Ureter (tissue), 1 donor: ENCODE results near the gene DCBLD2. TPM values are rescaled to one million over a fixed set of nuclear protein-coding genes. Genes with fewer than 3 reads are reported as not detected.

Experiments used
- DNase-seq: peaks from one replicate; pipeline ENCODE4 v3.0.0-alpha.2; 2020; ENCODE audit warnings: low spot score
- total RNA-seq: library from RNA; stranded (reverse); gene quantifications from one replicate; pipeline ENCODE4 v1.2.4, GENCODE V29; 2023
- donor health status: DM: yes; HTN: yes; CAD: no.

Gene DCBLD2
- total RNA-seq, 1 donor from 2014 or later: 21.1 TPM

GRCh38 chr3:98769448-98769847, 132.0 kb downstream of the DCBLD2 start:
- no peak for DNase-seq

DNA sequence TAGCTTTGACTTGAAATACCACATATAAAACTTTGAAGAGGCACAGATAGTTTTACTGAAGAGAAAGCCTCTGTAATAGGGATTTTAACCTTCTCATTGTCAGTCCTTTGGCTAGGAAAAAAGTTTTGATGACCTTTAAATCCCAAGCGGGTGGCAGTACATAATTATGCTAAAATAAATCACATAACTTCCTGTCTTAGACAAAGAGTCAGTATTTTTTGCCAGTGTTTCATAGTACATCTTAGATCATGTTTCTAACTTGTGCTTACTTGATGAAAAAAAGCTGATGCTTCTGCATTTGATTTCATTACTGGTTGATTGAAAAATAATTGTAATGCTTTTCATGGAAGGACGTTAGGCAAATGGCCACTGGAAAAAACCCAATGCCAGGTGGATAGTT, 132.5 kb downstream of the DCBLD2 start:
- no peak for DNase-seq

GRCh38 chr3:98766924-98767323, 134.6 kb downstream of the DCBLD2 start:
- no peak for DNase-seq

DNA sequence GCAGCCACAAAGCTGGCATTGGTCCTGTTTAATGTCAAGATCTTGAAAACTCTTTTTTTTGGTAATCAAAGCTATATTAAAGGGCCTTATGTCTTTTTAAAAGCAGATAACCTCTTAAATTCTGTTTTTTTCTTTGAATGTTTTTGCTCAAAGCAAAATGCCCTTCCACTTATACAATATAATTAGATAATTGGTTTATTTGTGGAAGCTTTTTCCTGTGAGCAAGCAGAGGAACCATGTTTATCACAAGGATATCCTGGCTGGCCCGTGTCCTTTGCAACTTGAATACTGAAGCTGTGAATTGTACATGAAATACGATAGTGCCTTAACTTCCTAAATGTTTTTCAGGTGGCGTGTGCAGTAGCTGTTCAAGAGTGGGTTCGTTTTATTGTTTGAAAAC, 135.8 kb downstream of the DCBLD2 start:
- DNase-seq: no peak

DNA sequence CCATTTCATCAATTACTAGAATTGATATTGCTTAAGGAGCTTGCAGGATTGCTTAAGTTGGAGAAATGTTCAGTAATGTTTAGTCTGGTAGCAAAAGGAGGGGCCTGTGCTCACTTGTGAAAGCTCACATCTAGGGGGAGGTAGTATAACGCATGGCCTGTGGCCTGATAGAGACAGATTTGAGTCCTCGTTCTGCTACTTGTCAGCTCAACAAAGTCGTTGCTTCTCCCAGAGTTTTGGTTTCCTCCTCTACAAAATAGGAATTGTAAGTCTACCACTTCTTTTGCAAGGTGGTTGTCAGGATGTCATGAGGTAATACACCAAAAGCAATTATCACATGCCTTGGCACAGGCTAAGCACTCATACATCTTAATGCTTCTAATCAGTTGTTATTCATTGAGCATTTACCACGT, 137.0 kb downstream of the DCBLD2 start:
- DNase-seq: no peak

DNA sequence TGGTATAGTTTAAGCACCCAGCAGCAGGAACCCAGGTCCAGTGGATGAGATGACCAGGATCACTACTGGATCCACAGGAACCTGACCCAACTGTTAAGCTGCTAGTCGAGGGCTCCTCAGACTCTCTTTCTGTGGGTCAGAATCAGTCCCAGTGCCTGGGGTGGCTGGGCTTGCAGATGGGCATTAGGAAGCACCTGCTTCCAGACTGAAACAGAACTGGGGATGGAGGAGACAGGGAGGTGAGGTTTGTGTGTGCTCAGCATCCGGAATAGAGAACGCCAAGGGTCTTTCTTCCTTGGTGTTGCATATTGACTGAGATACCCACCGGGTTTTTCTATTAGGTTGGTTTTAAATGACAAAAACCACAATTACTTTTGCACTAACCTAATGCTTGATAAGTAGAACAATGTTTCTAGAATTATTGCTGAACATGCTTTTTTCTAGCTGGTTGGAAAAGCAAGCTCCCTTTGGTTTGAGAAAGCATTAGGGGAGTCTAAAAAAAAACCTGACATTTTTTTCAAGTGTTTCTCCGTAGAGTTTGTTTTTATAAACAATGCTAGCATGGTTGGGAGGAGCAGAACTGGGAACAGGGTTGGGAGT, 137.6 kb downstream of the DCBLD2 start:
- no peak for DNase-seq

- DNase-seq: no peak
Observed at GRCh38 chr3:98763076-98763475, 138.4 kb downstream of the DCBLD2 start, which contains the start of gene ST3GAL6. ST3GAL6 (plus strand) TSS chr3:98763340; CDS start chr3:98768441, 5,101 bp downstream.

DNA sequence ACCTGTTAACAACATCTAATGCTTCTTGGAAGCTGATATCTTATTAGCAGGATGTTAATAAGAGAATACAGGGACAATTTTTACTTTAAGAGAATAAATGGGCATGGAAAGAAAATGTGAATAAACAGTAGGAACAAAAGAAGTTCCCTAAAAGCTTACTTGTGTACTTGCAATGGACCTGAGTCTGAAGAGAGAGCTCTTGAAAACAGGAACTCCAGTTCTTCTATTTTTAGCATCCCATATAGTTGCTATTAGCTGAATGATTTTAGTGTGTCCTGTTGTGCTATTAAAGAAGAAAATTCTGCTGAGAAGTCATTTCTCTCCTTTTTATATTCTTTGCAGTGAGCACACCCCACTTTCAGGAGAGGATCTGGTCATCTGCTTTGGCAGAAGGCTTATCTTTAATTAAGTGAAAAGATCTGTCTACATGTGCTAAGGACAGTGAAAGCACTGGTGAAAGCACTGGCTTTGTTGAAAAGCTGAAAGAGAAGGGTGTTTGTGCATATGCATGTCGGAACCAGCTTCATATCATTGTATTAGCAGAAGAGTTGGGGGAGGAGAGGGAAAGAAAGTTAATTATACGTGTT, 139.8 kb downstream of the DCBLD2 start:
- no peak for DNase-seq

DNA sequence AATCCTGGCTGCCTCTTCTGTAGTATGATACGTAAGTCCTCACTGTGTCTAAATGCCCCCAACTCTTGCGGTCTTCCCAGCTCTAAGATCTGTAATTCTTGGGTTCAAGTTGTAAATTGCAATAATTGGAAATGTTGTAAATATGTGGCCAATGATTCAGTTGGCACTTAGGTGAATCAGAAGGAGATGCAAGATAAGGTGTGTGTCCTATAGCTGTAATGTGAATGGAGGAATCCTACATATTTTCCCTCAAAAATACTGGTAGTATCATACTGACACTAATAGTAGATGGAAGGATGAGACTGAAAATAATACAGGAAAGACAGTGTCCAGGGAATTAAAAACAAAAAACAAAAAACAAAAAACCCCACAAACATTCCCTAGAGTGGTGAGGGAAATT, 141.9 kb downstream of the DCBLD2 start:
- no peak for DNase-seq

DNA sequence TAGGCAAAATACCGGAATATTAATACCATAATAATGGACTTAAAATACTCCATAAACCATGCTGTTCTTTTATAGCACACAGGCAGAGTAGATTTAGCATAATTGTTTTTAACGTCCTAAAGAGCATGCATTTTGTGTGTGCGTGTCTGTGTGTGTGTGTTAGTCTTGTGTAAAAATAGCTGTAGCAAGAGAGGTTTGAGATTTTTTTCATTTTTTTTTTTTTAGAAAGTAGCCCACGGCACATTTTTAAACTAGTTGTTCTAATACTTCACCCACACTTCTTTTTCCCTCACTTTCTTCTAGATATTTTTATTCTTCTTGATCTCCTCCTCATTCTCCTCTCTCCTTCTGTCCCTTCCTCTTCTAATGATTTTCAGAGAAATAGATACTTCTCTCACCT, 145.9 kb downstream of the DCBLD2 start:
- DNase-seq: no peak

DNA sequence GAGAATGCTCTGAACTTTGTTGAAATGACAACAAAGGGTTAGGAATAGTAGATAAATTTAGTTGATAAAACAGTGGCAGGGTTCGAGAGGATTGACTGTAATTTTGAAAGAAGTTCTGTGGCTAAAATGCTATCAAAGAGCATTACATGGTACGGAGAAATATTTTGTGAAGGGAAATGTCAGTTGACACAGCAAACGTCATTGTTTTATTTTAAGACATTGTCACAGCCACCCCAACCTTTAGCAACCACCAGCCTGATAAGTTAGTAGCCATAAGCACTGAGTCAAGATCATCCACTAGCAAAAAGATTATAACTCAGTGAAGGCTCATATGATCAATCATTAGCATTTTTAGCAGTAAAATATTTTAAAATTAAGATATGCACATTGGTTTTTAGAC, 147.0 kb downstream of the DCBLD2 start:
- DNase-seq: no peak

GRCh38 chr3:98750276-98750919, 151.1 kb downstream of the DCBLD2 start:
- no peak for DNase-seq

DNA sequence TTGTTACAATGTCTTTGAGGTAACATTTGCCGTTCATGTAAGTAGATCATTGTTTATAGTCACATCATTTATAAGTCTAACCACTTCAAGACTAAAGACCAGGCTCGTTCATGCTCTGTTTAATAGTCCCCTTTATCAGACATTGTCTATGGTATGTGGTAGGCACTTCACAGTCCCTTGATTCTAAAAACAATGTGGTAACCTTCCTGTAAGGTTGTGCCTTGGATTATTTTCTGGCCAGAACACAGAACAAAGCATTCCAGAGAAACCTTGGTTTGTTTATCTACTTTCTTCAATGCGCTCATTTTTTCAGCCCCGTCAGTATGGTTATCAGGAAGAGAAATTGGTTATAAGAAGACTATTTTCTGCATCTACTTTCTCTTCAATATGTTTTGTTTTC, 154.6 kb downstream of the DCBLD2 start:
- no peak for DNase-seq

GRCh38 chr3:98746122-98746521, 155.4 kb downstream of the DCBLD2 start:
- DNase-seq: no peak

Other genes starting within 250 kb of the DCBLD2 start
- gene ST3GAL6, start 138.4 kb downstream of the DCBLD2 start, total RNA-seq: 7.8 TPM